Keratinocyte (primary cell): Measurements from ENCODE around the gene HMCN2.

ENCODE experiments used
- CTCF ChIP-seq, 3 experiments: IDR thresholded peaks in 1 of 3; conservative IDR thresholded peaks in 1 of 3; optimal IDR thresholded peaks in 1 of 3; 2 replicates in 2 of 3; 3 replicates in 1 of 3; pipeline versions ENCODE3 to v1.5.1; 2011; ENCODE audit warnings: low read length in 3 of 3, mild to moderate bottlenecking in 3 of 3, moderate library complexity in 2 of 3, control low read depth in 1 of 3, inconsistent platforms in 1 of 3; ENCODE audit not compliant: insufficient read depth in 2 of 3; ENCODE audit errors: extremely low read depth in 1 of 3
- EZH2 ChIP-seq: IDR thresholded peaks from one replicate; pipeline ENCODE4 v1.6.1; 2012; ENCODE audit warnings: inconsistent platforms, mild to moderate bottlenecking, low read length, moderate library complexity

GRCh38 chr9:130225071-130225470 is 40.5 kb upstream of the HMCN2 start:
- TF ChIP-seq EZH2 (no peak), CTCF (optimal IDR thresholded peaks at IDR 0.05 in 1 of 3, IDR thresholded peaks at IDR 0.05 in 1 of 3, conservative IDR thresholded peaks at IDR 0.05 in 1 of 3; ENCODE audit: extremely low read depth in 1 of 3, insufficient read depth in 2 of 3, low read length in 3 of 3) (no peak)
